HepG2 (cell line): Measurements from ENCODE around the gene CMIP. TPM values are rescaled to one million over a fixed set of nuclear protein-coding genes. Genes with fewer than 3 reads are reported as not detected.

Experiments used
- BATF2 ChIP-seq: sonication (generic); formaldehyde crosslinking; IDR thresholded peaks from 2 replicates; pipeline ENCODE4 v1.8.0; 2022; ENCODE audit warnings: mild to moderate bottlenecking, missing genetic modification reagents, moderate library complexity
- BRCA1 ChIP-seq: sonication (generic); formaldehyde crosslinking; IDR thresholded peaks from 2 replicates; pipeline ENCODE4 v1.4.0; 2020; ENCODE audit warnings: missing genetic modification reagents
- EED ChIP-seq: sonication (generic); formaldehyde crosslinking; IDR thresholded peaks from 2 replicates; pipeline ENCODE4 v1.5.0; 2020; ENCODE audit warnings: mild to moderate bottlenecking, missing genetic modification reagents
- ELK4 ChIP-seq: sonication (generic); formaldehyde crosslinking; IDR thresholded peaks from 2 replicates; pipeline ENCODE4 v1.9.0; 2021; ENCODE audit warnings: missing genetic modification reagents, borderline replicate concordance
- FOXA3 ChIP-seq: IDR thresholded peaks from 2 replicates; pipeline ENCODE4 v1.6.1; 2016; ENCODE audit warnings: missing genetic modification reagents, missing compliant biosample characterization
- FOXK2 ChIP-seq: fragments of 450-650 bp; IDR thresholded peaks from 2 replicates; pipeline ENCODE4 v1.6.1; 2016
- FOXP1 ChIP-seq, 2 experiments: fragments of 450-650 bp in 1 of 2; IDR thresholded peaks; 2 replicates each; pipeline ENCODE4 v1.6.1; 2017 to 2018; ENCODE audit warnings: antibody characterized with exemption in 1 of 2
- GRHL1 ChIP-seq: sonication (generic); formaldehyde crosslinking; conservative IDR thresholded peaks from 2 replicates; pipeline ENCODE4 v1.8.0; 2022; ENCODE audit warnings: missing genetic modification reagents
- HDAC6 ChIP-seq: fragments of 200-600 bp; sonication (generic); IDR thresholded peaks from 2 replicates; pipeline ENCODE4 v1.7.0; 2017; ENCODE audit warnings: mild to moderate bottlenecking, antibody characterized with exemption, low read length, low read depth
- KAT8 ChIP-seq: IDR thresholded peaks from 2 replicates; pipeline ENCODE4 v1.6.1; 2016; ENCODE audit warnings: missing genetic modification reagents, missing compliant biosample characterization
- NBN ChIP-seq: fragments of 450-650 bp; conservative IDR thresholded peaks from 2 replicates; pipeline ENCODE4 v1.6.1; 2017
- NCOR1 ChIP-seq: fragments of 200-600 bp; sonication (generic); IDR thresholded peaks from 2 replicates; pipeline ENCODE4 v1.7.0; 2017; ENCODE audit warnings: antibody characterized with exemption, low read length, borderline replicate concordance
- SMYD3 ChIP-seq: sonication (generic); formaldehyde crosslinking; IDR thresholded peaks from 2 replicates; pipeline ENCODE4 v1.8.1; 2023; ENCODE audit warnings: mild to moderate bottlenecking, missing genetic modification reagents
- SP140L ChIP-seq: sonication (generic); formaldehyde crosslinking; IDR thresholded peaks from 2 replicates; pipeline ENCODE4 v1.4.0; 2020; ENCODE audit warnings: missing genetic modification reagents, borderline replicate concordance
- STAT5B ChIP-seq: sonication (generic); formaldehyde crosslinking; IDR thresholded peaks from 2 replicates; pipeline ENCODE4 v1.4.0; 2020; ENCODE audit warnings: missing genetic modification reagents
- TEAD3 ChIP-seq: optimal IDR thresholded peaks from 2 replicates; pipeline ENCODE3; 2016; ENCODE audit warnings: borderline replicate concordance
- ZBTB21 ChIP-seq: sonication (generic); formaldehyde crosslinking; IDR thresholded peaks from 2 replicates; pipeline ENCODE4 v1.4.0; 2020; ENCODE audit warnings: missing genetic modification reagents
- ZBTB7B ChIP-seq: sonication (generic); formaldehyde crosslinking; IDR thresholded peaks from 2 replicates; pipeline ENCODE4 v1.4.0; 2020; ENCODE audit warnings: missing genetic modification reagents
- ZKSCAN1 ChIP-seq: fragments of 150-350 bp; IDR thresholded peaks from 2 replicates; pipeline ENCODE4 v1.6.1; 2014; ENCODE audit warnings: low read length
- ZMAT5 ChIP-seq: sonication (generic); formaldehyde crosslinking; IDR thresholded peaks from 2 replicates; pipeline ENCODE4 v1.5.0; 2020; ENCODE audit warnings: mild to moderate bottlenecking, low read depth, missing genetic modification reagents, borderline replicate concordance
- ZNF264 ChIP-seq: sonication (generic); formaldehyde crosslinking; IDR thresholded peaks from 2 replicates; pipeline ENCODE4 v1.4.0; 2020; ENCODE audit warnings: missing genetic modification reagents
- ZNF326 ChIP-seq: sonication (generic); formaldehyde crosslinking; IDR thresholded peaks from 2 replicates; pipeline ENCODE4 v1.4.0; 2020; ENCODE audit warnings: missing genetic modification reagents, borderline replicate concordance
- ZNF335 ChIP-seq: sonication (generic); formaldehyde crosslinking; IDR thresholded peaks from 2 replicates; pipeline ENCODE4 v1.4.0; 2020; ENCODE audit warnings: missing genetic modification reagents
- ZNF512 ChIP-seq: sonication (generic); formaldehyde crosslinking; IDR thresholded peaks from 2 replicates; pipeline ENCODE4 v1.4.0; 2020; ENCODE audit warnings: mild to moderate bottlenecking, missing genetic modification reagents
- ZNF563 ChIP-seq: sonication (generic); formaldehyde crosslinking; IDR thresholded peaks from 2 replicates; pipeline ENCODE4 v1.8.0; 2022; ENCODE audit warnings: mild to moderate bottlenecking, moderate library complexity, missing genetic modification reagents
- ZSCAN20 ChIP-seq: sonication (generic); formaldehyde crosslinking; IDR thresholded peaks from 2 replicates; pipeline ENCODE4 v1.4.0; 2020; ENCODE audit warnings: missing genetic modification reagents, mild to moderate bottlenecking, borderline replicate concordance
- polyA plus RNA-seq, 8 experiments: library from polyadenylated mRNA; depleted of rRNA in 3 of 8; stranded (reverse) in 7 of 8; unstranded in 1 of 8; fragments of >200 nt; fragmentation: Illumina TruSeq in 4 of 8; extraction: Trizol in 4 of 8; gene quantifications; 2 replicates each; pipeline versions ENCODE4 v1.2.1 to v1.2.3, GENCODE V29; 2011 to 2016; ENCODE audit warnings: low read depth in 4 of 8, missing spikeins in 1 of 8, mixed read lengths in 1 of 8; ENCODE audit not compliant: insufficient read depth in 1 of 8
- total RNA-seq, 5 experiments: library from RNA; depleted of rRNA; stranded (reverse); fragments of >200 nt; fragmentation: Illumina TruSeq; extraction: Trizol; gene quantifications; 2 replicates each; pipeline ENCODE4 v1.2.3, GENCODE V29; 2016; ENCODE audit warnings: low read depth in 1 of 5

Gene CMIP
- total and polyA plus RNA-seq, 2 of the 13 experiments (the other 11 are each of a cell fraction or from before 2014, with no cell fraction given), result 10.9 to 18.1 TPM

GRCh38 chr16:81558444-81559175 lies 114.0 kb downstream of the CMIP start (continued):
- TF ChIP-seq ZNF512 (CRISPR knock-in tag) (no peak), ZNF335 (CRISPR knock-in tag) (no peak), SMYD3 (CRISPR knock-in tag) (no peak), FOXA3 (CRISPR knock-in tag) (peak; percentile 92), ZMAT5 (no peak), FOXK2 (no peak), ZNF326 (CRISPR knock-in tag) (no peak), STAT5B (CRISPR knock-in tag) (no peak), ZNF264 (CRISPR knock-in tag) (peak; percentile 69; the same call in 1 of the 2 replicates), HDAC6 (no peak), ZBTB21 (CRISPR knock-in tag) (no peak), SP140L (CRISPR knock-in tag) (no peak), ZNF563 (CRISPR knock-in tag) (no peak), EED (no peak), BRCA1 (no peak), GRHL1 (CRISPR knock-in tag) (no peak), ZBTB7B (CRISPR knock-in tag) (peak; percentile 57; the same call in 1 of the 2 replicates), ZSCAN20 (CRISPR knock-in tag) (no peak), ELK4 (CRISPR knock-in tag) (no peak), TEAD3 (peak; percentile 61), BATF2 (CRISPR knock-in tag) (no peak), NCOR1 (peak; percentile 90), KAT8 (CRISPR knock-in tag) (0 out of 2 replicates have a peak, but pooled peaks have one; percentile 37), FOXP1 (IDR thresholded peaks at IDR 0.05) (no peak), FOXP1 (CRISPR knock-in tag; IDR thresholded peaks at IDR 0.05) (peak; percentile 54), ZKSCAN1 (peak; percentile 100), NBN (no peak)
